ENCODE measurements around the gene GTF2IRD2.
"Not testable (repeated sequence)": the region's sequence is repeated elsewhere in the genome, so short reads cannot be mapped to it uniquely, and the experiment has no call there.

DNA sequence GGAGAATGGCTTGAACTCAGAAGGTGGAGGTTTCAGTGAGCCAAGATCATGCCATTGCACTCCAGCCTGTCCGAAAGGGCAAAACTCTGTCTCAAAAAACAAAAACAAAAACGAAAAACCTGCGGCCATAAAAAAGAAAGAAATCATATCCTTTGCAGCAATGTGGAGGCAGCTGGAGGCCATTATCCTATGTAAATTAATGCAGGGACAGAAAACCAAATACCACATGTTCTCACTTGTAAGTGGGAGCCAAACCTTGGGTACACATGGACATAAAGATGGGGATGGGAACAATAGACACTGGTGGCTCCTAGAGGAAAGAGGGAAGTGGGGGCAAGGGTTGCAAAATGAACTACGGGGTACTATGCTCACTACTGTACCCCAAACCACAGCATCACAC is 21.0 kb downstream of the GTF2IRD2 start:
- TF ChIP-seq DPF2 (IDR thresholded peaks at IDR 0.05); TAF1 (IDR thresholded peaks at IDR 0.05; ENCODE audit: borderline replicate concordance, low read depth, low read length); CTCF (IDR thresholded peaks at IDR 0.05 in 2 of 3, conservative IDR thresholded peaks at IDR 0.05 in 1 of 3; ENCODE audit: control insufficient read depth in 2 of 3, extremely low read depth in 1 of 3, insufficient read depth in 1 of 3, low read depth in 3 of 3, low read length in 3 of 3); POLR2A (IDR thresholded peaks at IDR 0.05; ENCODE audit: low read depth, low read length); CREB1 (IDR thresholded peaks at IDR 0.05; ENCODE audit: low read depth); NFIC (IDR thresholded peaks at IDR 0.05; ENCODE audit: low read depth, low read length): not testable (repeated sequence)
- TF ChIP-seq, protein P1, sequence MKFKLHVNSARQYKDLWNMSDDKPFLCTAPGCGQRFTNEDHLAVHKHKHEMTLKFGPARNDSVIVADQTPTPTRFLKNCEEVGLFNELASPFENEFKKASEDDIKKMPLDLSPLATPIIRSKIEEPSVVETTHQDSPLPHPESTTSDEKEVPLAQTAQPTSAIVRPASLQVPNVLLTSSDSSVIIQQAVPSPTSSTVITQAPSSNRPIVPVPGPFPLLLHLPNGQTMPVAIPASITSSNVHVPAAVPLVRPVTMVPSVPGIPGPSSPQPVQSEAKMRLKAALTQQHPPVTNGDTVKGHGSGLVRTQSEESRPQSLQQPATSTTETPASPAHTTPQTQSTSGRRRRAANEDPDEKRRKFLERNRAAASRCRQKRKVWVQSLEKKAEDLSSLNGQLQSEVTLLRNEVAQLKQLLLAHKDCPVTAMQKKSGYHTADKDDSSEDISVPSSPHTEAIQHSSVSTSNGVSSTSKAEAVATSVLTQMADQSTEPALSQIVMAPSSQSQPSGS (IDR thresholded peaks at IDR 0.05; ENCODE audit: low read length): not testable (repeated sequence)

All from GM12878 (cell line).